Measurements from ENCODE around the gene FOXN3. TPM values are rescaled to one million over a fixed set of nuclear protein-coding genes. Genes with fewer than 3 reads are reported as not detected.

FOXN3 gene
- total and polyA plus RNA-seq, 2 donors (not counting 3 experiments of a cell fraction or from before 2014, with no cell fraction given) = 16.9 to 41.8 TPM

- H3K9ac ChIP-seq (replicated peaks; ENCODE audit: extremely low read depth, insufficient read depth, low read length) = no peak overlapping the region
- intact Hi-C loops (cut with micrococcal nuclease) (no loop called here), dilution Hi-C loops (cut with MboI; ENCODE audit: extremely low pct_ligation_motif_present, low sequenced_read_pairs) (no loop called here)
- no peaks in the 10 kb centered on the region for H4K20me1 ChIP-seq (replicated peaks; ENCODE audit: control insufficient read depth, extremely low read depth, insufficient read depth, low read length)
- H3K4me3 ChIP-seq (replicated peaks in 1 of 3; ENCODE audit: insufficient read depth in 1 of 3, low read depth in 1 of 3, low read length in 3 of 3) = no peak overlapping the region
- no peak overlapping the region for H3K4me2 ChIP-seq (ENCODE audit: insufficient read depth, low read length)
- no peaks in the 10 kb centered on the region for H3K79me2 ChIP-seq (ENCODE audit: control insufficient read depth, insufficient read depth, low read length)
- TF ChIP-seq CTCF (IDR thresholded peaks at IDR 0.05; ENCODE audit: extremely low read depth in 1 of 2, insufficient read depth in 1 of 2, low read depth in 1 of 2, low read length in 2 of 2) = no peak
- no peak for TF ChIP-seq POLR2AphosphoS5 (IDR thresholded peaks at IDR 0.05; ENCODE audit: insufficient read depth, low read depth, low read length)
- H2AFZ ChIP-seq (ENCODE audit: low read depth, low read length) = no peak overlapping the region
- DNase-seq (ENCODE audit: low read depth, low spot score) (peak; percentile 81), FAIRE-seq (no peak)
- H3K27ac ChIP-seq (ENCODE audit: insufficient read depth, low read depth, low read length) = no peak overlapping the region
- ChIA-PET POLR2A (no interaction called here), CTCF (interaction anchor here (0.8 to 1.4 kb wide), 2 partner anchors 20 to 174 kb away, joined by 3 to 4 read pairs; no protein-coding TSS in a partner anchor)
- no TSS peak for BruUV-seq (replicated peaks)
- no peaks in the 10 kb centered on the region for H3K27me3 ChIP-seq (ENCODE audit: control insufficient read depth in 2 of 2, insufficient read depth in 2 of 2, low read length in 2 of 2)
- H3K9me3 ChIP-seq (replicated peaks; ENCODE audit: control insufficient read depth, insufficient read depth, low read length) = no peaks in the 10 kb centered on the region
- H3K36me3 ChIP-seq (ENCODE audit: control insufficient read depth in 2 of 2, extremely low read depth in 1 of 2, insufficient read depth in 2 of 2, low read length in 2 of 2) = no peaks in the 10 kb centered on the region
- no peaks in the 10 kb centered on the region for H3K9me1 ChIP-seq (replicated peaks; ENCODE audit: control insufficient read depth, extremely low read depth, insufficient read depth, low read length)
- no peaks in the 10 kb centered on the region for H3K4me1 ChIP-seq (ENCODE audit: control insufficient read depth, extremely low read depth, insufficient read depth, low read length)
Observed at GRCh38 chr14:89214221-89214965, 202.6 kb downstream of the FOXN3 start.
